ENCODE measurements around the gene VENTX.

The VENTX gene

GRCh38 chr10:133271521-133272300 lies 34.1 kb downstream of the VENTX start:
- DNase-seq (ENCODE audit: low read depth in 2 of 2, low spot score in 1 of 2): no peak

- DNase-seq (ENCODE audit: low read depth in 2 of 2, low spot score in 1 of 2): no peak
Measured at GRCh38 chr10:133272301-133272963, 34.8 kb downstream of the VENTX start.

GRCh38 chr10:133272964-133273420 lies 35.3 kb downstream of the VENTX start:
- no peak for DNase-seq (ENCODE audit: low read depth in 2 of 2, low spot score in 1 of 2)

GRCh38 chr10:133273534-133274143 lies 36.0 kb downstream of the VENTX start:
- no peak for DNase-seq (ENCODE audit: low read depth in 2 of 2, low spot score in 1 of 2)

- DNase-seq (ENCODE audit: low read depth in 2 of 2, low spot score in 1 of 2): peak; percentile 66 to 78
Measured at GRCh38 chr10:133274751-133275683, 37.4 kb downstream of the VENTX start.

GRCh38 chr10:133275684-133276092 lies 38.0 kb downstream of the VENTX start:
- no peak for DNase-seq (ENCODE audit: low read depth in 2 of 2, low spot score in 1 of 2)

GRCh38 chr10:133276100-133276434 lies 38.4 kb downstream of the VENTX start:
- DNase-seq (ENCODE audit: low read depth in 2 of 2, low spot score in 1 of 2): no peak

- no peak for DNase-seq (ENCODE audit: low read depth in 2 of 2, low spot score in 1 of 2)
Measured at GRCh38 chr10:133276435-133277201, 39.0 kb downstream of the VENTX start, which contains the start of gene ADAM8. TSS of gene ADAM8 (minus strand) at chr10:133276868. CDS start at chr10:133276817, 51 bp downstream.

GRCh38 chr10:133277277-133277992 lies 39.8 kb downstream of the VENTX start:
- DNase-seq (ENCODE audit: low read depth in 2 of 2, low spot score in 1 of 2): no peak

- no peak for DNase-seq (ENCODE audit: low read depth in 2 of 2, low spot score in 1 of 2)
Measured at GRCh38 chr10:133277993-133278576, 40.4 kb downstream of the VENTX start.

GRCh38 chr10:133278577-133279265 lies 41.1 kb downstream of the VENTX start:
- DNase-seq (ENCODE audit: low read depth in 2 of 2, low spot score in 1 of 2): peak in 1 of 2 donors; percentile 62

GRCh38 chr10:133279326-133280226 lies 41.9 kb downstream of the VENTX start:
- no peak for DNase-seq (ENCODE audit: low read depth in 2 of 2, low spot score in 1 of 2)

GRCh38 chr10:133280391-133281059 lies 42.9 kb downstream of the VENTX start:
- DNase-seq (ENCODE audit: low read depth in 2 of 2, low spot score in 1 of 2): no peak

- no peak for DNase-seq (ENCODE audit: low read depth in 2 of 2, low spot score in 1 of 2)
Measured at GRCh38 chr10:133281084-133281483, 43.4 kb downstream of the VENTX start.

- no peak for DNase-seq (ENCODE audit: low read depth in 2 of 2, low spot score in 1 of 2)
Measured at GRCh38 chr10:133281628-133282372, 44.1 kb downstream of the VENTX start.

GRCh38 chr10:133282846-133283390 lies 45.3 kb downstream of the VENTX start:
- no peak for DNase-seq (ENCODE audit: low read depth in 2 of 2, low spot score in 1 of 2)

Measured in stimulated activated CD8-positive, alpha-beta memory T cell treated with anti-CD3 and anti-CD28 coated beads, Interleukin-4, amount 100 ng/mL, for 4 hours (primary cell).